IMR-90 (cell line): Measurements from ENCODE around the gene MAT2A. TPM values are rescaled to one million over a fixed set of nuclear protein-coding genes. Genes with fewer than 3 reads are reported as not detected.

ENCODE experiments used
- ATAC-seq: fragments of 200-7000 bp; cut with Tn5 transposase; 2 replicates; pipeline ENCODE4 v1.9.1; 2020; ENCODE audit warnings: low read depth, mild to moderate bottlenecking, moderate library complexity
- BruUV-seq: library from RNA; stranded (reverse); fragments of 400-500 nt; replicated peaks from 2 replicates; lab custom pipeline; 2021; lab: Mats Ljungman, UMichigan
- CTCF ChIA-PET: fragments of 300-600 bp; formaldehyde crosslinking; extraction: SDS; loops from one replicate; lab custom pipeline; 2021; ENCODE audit warnings: antibody characterized with exemption; lab: Yijun Ruan, JAX
- POLR2A ChIA-PET: fragments of 300-600 bp; sonication (Branson Sonifier 250); formaldehyde crosslinking; loops from one replicate; lab custom pipeline; 2022; ENCODE audit warnings: antibody characterized with exemption; ENCODE audit not compliant: unreplicated experiment; lab: Charles Lee
- DNase-seq: peaks from one replicate; pipeline ENCODE4 v3.0.0; 2013
- H2AFZ ChIP-seq: replicated peaks from 2 replicates; pipeline ENCODE3; 2013; ENCODE audit warnings: low read length, mild to moderate bottlenecking; ENCODE audit not compliant: poor library complexity
- H2AK5ac ChIP-seq: 2 replicates; pipeline ENCODE4 v1.6.1; 2013; ENCODE audit warnings: low read depth, low read length, inconsistent platforms
- H2AK9ac ChIP-seq: replicated peaks from 2 replicates; pipeline ENCODE3; 2013; ENCODE audit warnings: mild to moderate bottlenecking, low read depth, low read length, moderate library complexity; ENCODE audit not compliant: poor library complexity
- H2BK120ac ChIP-seq: 2 replicates; pipeline ENCODE4 v1.6.1; 2013; ENCODE audit warnings: low read depth, low read length, inconsistent platforms
- H2BK15ac ChIP-seq: 3 replicates; pipeline ENCODE4 v1.6.1; 2013; ENCODE audit warnings: low read depth, low read length, inconsistent platforms
- H2BK20ac ChIP-seq: 2 replicates; pipeline ENCODE4 v1.6.1; 2013; ENCODE audit warnings: low read depth, mild to moderate bottlenecking, inconsistent platforms, low read length, moderate library complexity
- H2BK5ac ChIP-seq: 2 replicates; pipeline ENCODE4 v1.6.1; 2013; ENCODE audit warnings: mild to moderate bottlenecking, low read depth, low read length, inconsistent platforms; ENCODE audit not compliant: poor library complexity, severe bottlenecking
- H3K14ac ChIP-seq: replicated peaks from 2 replicates; pipeline ENCODE4 v1.6.1; 2013; ENCODE audit warnings: low read depth, low read length, inconsistent platforms
- H3K18ac ChIP-seq: 2 replicates; pipeline ENCODE4 v1.6.1; 2013; ENCODE audit warnings: low read depth, low read length, control low read depth
- H3K23ac ChIP-seq: 2 replicates; pipeline ENCODE4 v1.6.1; 2013; ENCODE audit warnings: low read depth, low read length, inconsistent platforms
- H3K27ac ChIP-seq: 2 replicates; pipeline ENCODE4 v1.5.1; 2013; ENCODE audit warnings: mild to moderate bottlenecking, control low read depth, low read length; ENCODE audit not compliant: insufficient read depth
- H3K27me3 ChIP-seq: 2 replicates; pipeline ENCODE4 v1.6.1; 2013; ENCODE audit warnings: low read length; ENCODE audit not compliant: control insufficient read depth, insufficient read depth
- H3K36me3 ChIP-seq: 2 replicates; pipeline ENCODE4 v1.6.1; 2013; ENCODE audit warnings: low read length, mixed read lengths; ENCODE audit not compliant: control insufficient read depth, insufficient read depth
- H3K4ac ChIP-seq: 2 replicates; pipeline ENCODE4 v1.6.1; 2013; ENCODE audit warnings: low read depth, low read length, inconsistent platforms
- H3K4me1 ChIP-seq: 2 replicates; pipeline ENCODE4 v1.6.1; 2013; ENCODE audit warnings: low read length, mixed read lengths; ENCODE audit not compliant: control insufficient read depth, insufficient read depth
- H3K4me2 ChIP-seq: 2 replicates; pipeline ENCODE4 v1.6.1; 2013; ENCODE audit warnings: low read depth, mild to moderate bottlenecking, control low read depth, low read length, moderate library complexity
- H3K4me3 ChIP-seq: 2 replicates; pipeline ENCODE4 v1.5.1; 2013; ENCODE audit warnings: low read depth, mild to moderate bottlenecking, control low read depth, low read length, moderate library complexity; ENCODE audit not compliant: insufficient read depth
- H3K56ac ChIP-seq: 2 replicates; pipeline ENCODE4 v1.6.1; 2013; ENCODE audit warnings: low read length, inconsistent platforms; ENCODE audit not compliant: insufficient read depth; ENCODE audit errors: extremely low read depth
- H3K79me1 ChIP-seq, 2 experiments: 2 replicates each; pipeline ENCODE4 v1.6.1; 2013; ENCODE audit warnings: low read length in 2 of 2, inconsistent platforms in 1 of 2, low read depth in 1 of 2
- H3K9ac ChIP-seq: 2 replicates; pipeline ENCODE4 v1.6.1; 2013; ENCODE audit warnings: low read depth, low read length, control low read depth
- H3K9me1 ChIP-seq: 2 replicates; pipeline ENCODE4 v1.6.1; 2013; ENCODE audit warnings: low read length, inconsistent platforms; ENCODE audit not compliant: insufficient read depth
- H3K9me3 ChIP-seq: 2 replicates; pipeline ENCODE4 v1.6.1; 2013; ENCODE audit warnings: low read length; ENCODE audit not compliant: control insufficient read depth, insufficient read depth
- H4K20me1 ChIP-seq: 2 replicates; pipeline ENCODE4 v1.6.1; 2013; ENCODE audit warnings: low read length, inconsistent platforms; ENCODE audit not compliant: insufficient read depth
- H4K5ac ChIP-seq: 2 replicates; pipeline ENCODE4 v1.6.1; 2013; ENCODE audit warnings: mild to moderate bottlenecking, low read depth, low read length, control low read depth
- H4K8ac ChIP-seq, 2 experiments: 2 replicates each; pipeline ENCODE4 v1.6.1; 2013; ENCODE audit warnings: low read depth in 2 of 2, low read length in 2 of 2, control low read depth in 1 of 2, inconsistent platforms in 1 of 2
- H4K91ac ChIP-seq: 2 replicates; pipeline ENCODE4 v1.6.1; 2013; ENCODE audit warnings: low read depth, low read length, inconsistent platforms; ENCODE audit not compliant: insufficient read depth
- FOS ChIP-seq: fragments of 150-350 bp; IDR thresholded peaks from 2 replicates; pipeline ENCODE4 v1.6.1; 2016; ENCODE audit warnings: low read depth, low read length
- MAZ ChIP-seq: IDR thresholded peaks from 2 replicates; pipeline ENCODE4 v1.6.1; 2012; ENCODE audit warnings: low read depth, mild to moderate bottlenecking, low read length, improper control_type of control experiment, moderate library complexity, borderline replicate concordance
- MXI1 ChIP-seq: IDR thresholded peaks from 2 replicates; pipeline ENCODE4 v1.6.1; 2012; ENCODE audit warnings: low read depth, mild to moderate bottlenecking, low read length, moderate library complexity, borderline replicate concordance
- NFE2L2 ChIP-seq: fragments of 150-350 bp; IDR thresholded peaks from 2 replicates; pipeline ENCODE4 v1.6.1; 2016; ENCODE audit warnings: low read depth, mild to moderate bottlenecking, low read length
- RAD21 ChIP-seq: IDR thresholded peaks from 2 replicates; pipeline ENCODE4 v1.6.1; 2012; ENCODE audit warnings: low read length, improper control_type of control experiment
- RFX5 ChIP-seq: IDR thresholded peaks from 2 replicates; pipeline ENCODE4 v1.8.0; 2012; ENCODE audit warnings: low read depth, mild to moderate bottlenecking, low read length, moderate library complexity
- WGBS, 2 experiments: methylation state at CpG; one replicate each; pipeline versions ENCODE4 v1.1.5 to v1.1.7; 2013; ENCODE audit warnings: missing lambda C conversion rate in 2 of 2; ENCODE audit not compliant: insufficient read length in 1 of 2; ENCODE audit errors: extremely low coverage in 2 of 2; 5-methylcytosine and 5-hydroxymethylcytosine counted together
- dilution Hi-C: fragments of 300-500 bp; cut with HindIII; formaldehyde crosslinking; loops from one replicate; pipeline ENCODE4 v1.14.3; 2018; ENCODE audit warnings: low sequenced_read_pairs; ENCODE audit not compliant: unreplicated experiment
- in situ Hi-C: fragments of 300-500 bp; cut with MboI; formaldehyde crosslinking; loops from 3 replicates; pipeline ENCODE4 v1.14.3; 2019; ENCODE audit warnings: low sequenced_read_pairs, inconsistent platforms, mixed read lengths
- intact Hi-C: fragments of 100-400 bp; cut with micrococcal nuclease; formaldehyde crosslinking; loops from 2 replicates; pipeline ENCODE4 v1.10.0; 2022
- polyA plus RNA-seq, 3 experiments: library from polyadenylated mRNA; depleted of rRNA; stranded (reverse); fragments of >200 nt; gene quantifications; 2 replicates each; pipeline ENCODE4 v1.2.3, GENCODE V29; 2012; ENCODE audit warnings: low replicate concordance in 1 of 3
- total RNA-seq: library from RNA; depleted of rRNA; stranded (reverse); fragments of >200 nt; gene quantifications from 2 replicates; pipeline ENCODE4 v1.2.3, GENCODE V29; 2012

MAT2A gene
- total and polyA plus RNA-seq, 2 of the 4 experiments (the other 2 are of a cell fraction) = 94.1 to 223 TPM

DNA sequence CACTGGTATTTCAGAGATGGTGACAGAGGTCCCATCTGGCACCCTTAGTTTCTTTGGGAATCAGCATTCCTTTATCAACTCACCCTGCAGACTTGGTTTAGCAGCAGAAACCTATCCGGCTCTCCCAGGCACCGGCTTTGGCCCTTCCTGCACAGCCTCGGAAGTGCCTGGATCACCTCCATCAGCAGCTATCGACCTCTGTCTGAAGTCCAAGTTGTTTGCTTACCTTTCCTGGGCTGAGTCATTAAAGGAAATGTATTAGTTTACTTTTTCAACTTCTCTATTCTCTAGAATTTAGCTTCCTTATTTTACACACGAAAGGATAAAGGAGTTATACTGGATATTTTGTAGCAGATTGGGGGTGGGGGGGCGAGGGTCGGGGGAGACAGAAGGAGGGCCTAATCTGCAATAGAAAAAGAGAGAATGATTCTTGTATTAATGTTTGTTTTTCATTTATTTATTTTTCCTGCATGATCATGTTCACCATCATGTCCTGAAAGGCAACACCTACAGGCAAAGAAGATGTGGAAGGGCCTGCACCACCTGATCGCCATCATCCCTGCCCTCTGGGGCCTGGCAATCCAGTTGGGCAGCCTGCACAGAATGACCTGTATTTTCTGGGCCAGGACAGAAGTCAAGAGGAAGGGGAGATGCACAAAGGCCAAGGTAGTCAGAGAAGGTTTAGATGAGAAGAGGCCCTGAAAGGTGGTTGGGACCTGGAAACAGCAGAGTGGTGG lies 22.1 kb upstream of the MAT2A start:
- peak overlapping the region; percentile 83 for H2BK120ac ChIP-seq
- ATAC-seq (peak; percentile 82), DNase-seq (peak; percentile 65)
- dilution Hi-C loops (no loop called here), in situ Hi-C loops (no loop called here), intact Hi-C loops (no loop called here)
- peak overlapping the region; percentile 82 for H3K4ac ChIP-seq
- peak overlapping the region; percentile 22; the same call in 1 of the 2 replicates for H3K27ac ChIP-seq
- H2AK9ac ChIP-seq = no peak overlapping the region
- no peaks in the 10 kb centered on the region for H3K27me3 ChIP-seq
- H3K18ac ChIP-seq = peak overlapping the region; percentile 61
- no peak overlapping the region for H2BK5ac ChIP-seq
- H3K9ac ChIP-seq = no peak overlapping the region
- BruUV-seq = no TSS peak
- no peaks in the 10 kb centered on the region for H4K20me1 ChIP-seq
- peak overlapping the region; percentile 19 for H3K14ac ChIP-seq
- WGBS, 2 experiments = no CpG with 5 or more reads among the region's 8 CpGs
- H2BK15ac ChIP-seq = peak overlapping the region; percentile 74; the same call in 2 of the 3 replicates
- no peaks in the 10 kb centered on the region for H3K9me3 ChIP-seq
- peak overlapping the region in 1 of 2 experiments; percentile 12; a peak in 1 of 4 replicates for H4K8ac ChIP-seq
- peak overlapping the region; percentile 60 for H4K91ac ChIP-seq
- H3K79me1 ChIP-seq = no peaks in the 10 kb centered on the region
- H3K9me1 ChIP-seq = peaks cover 9% of the 10 kb centered on the region; the same call in 1 of the 2 replicates
- peak overlapping the region; percentile 67 for H2AK5ac ChIP-seq
- POLR2A ChIA-PET = interaction anchor here (0.5 to 0.6 kb wide), 2 partner anchors 22 to 44 kb away, joined by 3 to 7 read pairs; partner anchors contain the start of gene MAT2A
- H3K56ac ChIP-seq = peak overlapping the region; percentile 59; the same call in 1 of the 2 replicates
- peaks cover 8% of the 10 kb centered on the region for H3K4me1 ChIP-seq
- peak overlapping the region; percentile 45; the same call in 1 of the 2 replicates for H3K23ac ChIP-seq
- no peaks in the 10 kb centered on the region for H3K36me3 ChIP-seq
- peak overlapping the region; percentile 47; the same call in 1 of the 2 replicates for H4K5ac ChIP-seq
- peak overlapping the region; percentile 3 for H2AFZ ChIP-seq
- CTCF ChIA-PET = no interaction called here
- H2BK20ac ChIP-seq = peak overlapping the region; percentile 88
- TF ChIP-seq MXI1 (no peak), MAZ (no peak), NFE2L2 (no peak), RAD21 (no peak), FOS (peak; percentile 15; the same call in 1 of the 2 replicates), RFX5 (no peak)
- H3K4me3 ChIP-seq = no peak overlapping the region
- H3K4me2 ChIP-seq = peak overlapping the region; percentile 22; the same call in 1 of the 2 replicates
